H1 (cell line): ENCODE measurements around the gene CLRN1. TPM values are rescaled to one million over a fixed set of nuclear protein-coding genes. Genes with fewer than 3 reads are reported as not detected.
A peak's percentile ranks its signal among the peaks of the same experiment; 100 is the strongest.

ENCODE experiments used
- ATF2 ChIP-seq: IDR thresholded peaks from 2 replicates; pipeline ENCODE4 v1.6.1; 2012; ENCODE audit warnings: low read length, inconsistent platforms
- BCL11A ChIP-seq, 2 experiments: IDR thresholded peaks; one replicate each; pipeline ENCODE4 v1.6.1; 2011; ENCODE audit warnings: low read depth in 2 of 2, low read length in 2 of 2, mild to moderate bottlenecking in 2 of 2
- CBX5 ChIP-seq: fragments of 300-800, 300-1000 bp; sonication (generic); IDR thresholded peaks from 2 replicates; pipeline ENCODE4 v1.7.1; 2016; ENCODE audit warnings: antibody characterized with exemption, low read length, low read depth
- CBX8 ChIP-seq: fragments of 300-800, 300-1000 bp; sonication (generic); IDR thresholded peaks from 2 replicates; pipeline ENCODE4 v1.7.1; 2016; ENCODE audit warnings: low read depth, low read length, borderline replicate concordance
- CHD1 ChIP-seq: IDR thresholded peaks from 2 replicates; pipeline ENCODE4 v1.6.1; 2012; ENCODE audit warnings: low read depth, low read length, improper control_type of control experiment
- CREB1 ChIP-seq: IDR thresholded peaks from 2 replicates; pipeline ENCODE4 v1.6.1; 2012; ENCODE audit warnings: inconsistent platforms
- CTCF ChIP-seq, 3 experiments: IDR thresholded peaks; 1 replicate in 2 of 3; 2 replicates in 1 of 3; pipeline versions ENCODE4 v1.5.1 to v1.6.1; 2011; ENCODE audit warnings: low read length in 3 of 3, mild to moderate bottlenecking in 3 of 3, inconsistent platforms in 2 of 3, low read depth in 1 of 3, moderate library complexity in 1 of 3; ENCODE audit not compliant: insufficient read depth in 1 of 3; ENCODE audit errors: control extremely low read depth in 1 of 3
- EGR1 ChIP-seq: IDR thresholded peaks from 2 replicates; pipeline ENCODE4 v1.6.1; 2011; ENCODE audit warnings: low read depth, low read length, borderline replicate concordance
- EP300 ChIP-seq, 2 experiments: IDR thresholded peaks; 1 replicate in 1 of 2; 2 replicates in 1 of 2; pipeline ENCODE4 v1.6.1; 2011 to 2012; ENCODE audit warnings: low read depth in 2 of 2, low read length in 2 of 2, mild to moderate bottlenecking in 2 of 2, borderline replicate concordance in 1 of 2, inconsistent platforms in 1 of 2, moderate library complexity in 1 of 2
- FOSL1 ChIP-seq: IDR thresholded peaks from 2 replicates; pipeline ENCODE4 v1.6.1; 2011; ENCODE audit warnings: mild to moderate bottlenecking, low read depth, low read length, moderate library complexity; ENCODE audit not compliant: insufficient read depth
- GTF2F1 ChIP-seq: IDR thresholded peaks from 2 replicates; pipeline ENCODE4 v1.6.1; 2012; ENCODE audit warnings: low read depth, low read length, improper control_type of control experiment, borderline replicate concordance
- JUND ChIP-seq: IDR thresholded peaks from 2 replicates; pipeline ENCODE4 v1.6.1; 2011; ENCODE audit warnings: mild to moderate bottlenecking, improper control_type of control experiment, low read length
- NRF1 ChIP-seq: IDR thresholded peaks from 2 replicates; pipeline ENCODE4 v1.6.1; 2011; ENCODE audit warnings: mild to moderate bottlenecking, low read depth, low read length, improper control_type of control experiment
- RFX5 ChIP-seq: IDR thresholded peaks from 2 replicates; pipeline ENCODE4 v1.6.1; 2011; ENCODE audit warnings: low read depth, low read length, improper control_type of control experiment, borderline replicate concordance
- RNF2 ChIP-seq: fragments of 200-900, 300-1000 bp; sonication (generic); IDR thresholded peaks from 2 replicates; pipeline ENCODE4 v1.7.1; 2016; ENCODE audit warnings: borderline replicate concordance, low read depth, mild to moderate bottlenecking, antibody characterized with exemption, low read length; ENCODE audit not compliant: poor library complexity, severe bottlenecking; ENCODE audit errors: missing control alignments
- RXRA ChIP-seq: IDR thresholded peaks from 2 replicates; pipeline ENCODE4 v1.6.1; 2011; ENCODE audit warnings: low read depth, mild to moderate bottlenecking, low read length, moderate library complexity; ENCODE audit not compliant: insufficient read depth
- SP1 ChIP-seq: IDR thresholded peaks from 2 replicates; pipeline ENCODE4 v1.6.1; 2011; ENCODE audit warnings: low read depth, low read length
- SP2 ChIP-seq: IDR thresholded peaks from 2 replicates; pipeline ENCODE4 v1.6.1; 2012; ENCODE audit warnings: mild to moderate bottlenecking, low read length, inconsistent platforms
- TAF1 ChIP-seq: IDR thresholded peaks from 2 replicates; pipeline ENCODE4 v1.6.1; 2011; ENCODE audit warnings: mild to moderate bottlenecking, low read depth, low read length
- TAF7 ChIP-seq: optimal IDR thresholded peaks from 2 replicates; pipeline ENCODE3; 2011; ENCODE audit warnings: low read depth, mild to moderate bottlenecking, inconsistent platforms, low read length, moderate library complexity, borderline replicate concordance
- YY1 ChIP-seq: IDR thresholded peaks from 2 replicates; pipeline ENCODE4 v1.6.1; 2011; ENCODE audit warnings: low read depth, mild to moderate bottlenecking, low read length
- ZNF274 ChIP-seq: IDR thresholded peaks from 2 replicates; pipeline ENCODE4 v1.7.0; 2012; ENCODE audit warnings: low read length, borderline replicate concordance; ENCODE audit errors: extremely low read depth
- polyA plus RNA-seq, 7 experiments: library from polyadenylated mRNA; depleted of rRNA in 3 of 7; stranded (reverse) in 5 of 7; unstranded in 2 of 7; fragments of >200 nt in 5 of 7; fragments of 200-250 nt in 2 of 7; gene quantifications; 1 replicate in 5 of 7; 2 replicates in 1 of 7; 4 replicates in 1 of 7; pipeline versions ENCODE4 v1.2.1 to v1.2.3, GENCODE V29; 2011 to 2013; ENCODE audit warnings: missing spikeins in 2 of 7, mixed read lengths in 2 of 7
- total RNA-seq: library from RNA; stranded (reverse); fragmentation: NEBNext Ultra II Directional; extraction: Animal tissue kit (Norgen Biotek cat#: 25700); gene quantifications from 2 replicates; pipeline ENCODE4 v1.2.1, GENCODE V29; 2021

Gene CLRN1
- total and polyA plus RNA-seq, 2 of the 8 experiments (the other 6 are each of a cell fraction or from before 2014, with no cell fraction given): 0.20 to 0.35 TPM

DNA sequence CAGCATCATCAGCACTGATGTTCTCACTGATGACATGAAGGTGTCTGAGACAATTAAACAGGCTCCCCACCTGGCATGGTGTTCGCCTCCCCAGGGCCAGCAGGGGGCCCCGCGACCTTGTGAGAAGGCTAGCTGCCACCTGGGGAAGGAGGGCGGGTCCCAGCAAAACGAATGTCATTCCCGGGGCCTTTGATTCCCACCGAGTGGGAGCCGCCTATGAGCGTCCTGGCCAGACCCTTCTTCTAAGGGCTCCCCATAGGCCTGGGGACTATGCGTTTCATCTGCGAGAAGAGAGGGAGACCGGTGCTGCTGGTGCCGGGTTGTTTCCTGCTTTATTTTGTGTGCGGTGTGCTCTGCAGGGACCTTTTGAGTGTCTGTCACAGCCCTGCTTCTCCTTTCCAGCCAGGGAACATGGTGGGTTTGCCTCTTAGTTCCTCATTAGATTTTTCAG, 46.8 kb downstream of the CLRN1 start (continued):
- TF ChIP-seq CTCF (IDR thresholded peaks at IDR 0.05; ENCODE audit: control extremely low read depth in 1 of 3, insufficient read depth in 1 of 3, low read depth in 1 of 3, low read length in 3 of 3) (peak; percentile 70 to 80 (median 76)), RNF2 (no peak), RFX5 (no peak), RXRA (no peak), CREB1 (0 out of 2 replicates have a peak, but pooled peaks have one; percentile 10), BCL11A (IDR thresholded peaks at IDR 0.05; ENCODE audit: low read depth in 2 of 2, low read length in 2 of 2) (no peak), JUND (no peak), NRF1 (no peak), CBX8 (no peak), FOSL1 (no peak), EGR1 (no peak), SP1 (no peak), ATF2 (no peak), SP2 (no peak), GTF2F1 (no peak), CHD1 (no peak), YY1 (no peak), TAF7 (no peak), EP300 (IDR thresholded peaks at IDR 0.05; ENCODE audit: borderline replicate concordance in 1 of 2, low read depth in 2 of 2, low read length in 2 of 2) (no peak), CBX5 (no peak), ZNF274 (no peak), TAF1 (no peak)
